ENCODE data around the gene LRRC75A. TPM values are rescaled to one million over a fixed set of nuclear protein-coding genes. Genes with fewer than 3 reads are reported as not detected.

LRRC75A gene
- total RNA-seq, 4 donors from 2014 or later, result 4.0 to 16.7 (median 7.8) TPM

DNA sequence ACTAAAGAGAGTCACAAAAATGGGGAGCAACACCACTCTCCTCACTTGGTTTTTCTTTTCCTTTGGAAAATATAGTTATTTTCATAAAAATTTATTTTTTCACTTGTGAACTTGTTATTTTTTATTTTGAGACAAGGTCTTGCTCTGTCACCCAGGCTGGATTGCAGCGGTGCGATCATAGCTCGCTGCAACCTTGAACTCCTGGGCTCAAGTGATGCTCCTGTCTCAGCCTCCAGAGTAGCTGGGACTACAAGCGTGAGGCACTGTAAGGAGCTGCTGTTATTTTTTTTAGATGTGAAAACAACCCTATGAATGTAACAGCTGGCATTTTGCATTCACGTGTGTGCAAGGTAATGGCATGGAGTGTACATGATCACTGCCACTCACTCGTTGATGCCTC, 24.9 kb downstream of the LRRC75A start:
- Histone ChIP-seq H3K4me1 (peaks cover 19 to 33% of the 10 kb centered on the region in 2 donors), H3K9me3 (no peaks in the 10 kb centered on the region), H3K36me3 (no peaks in the 10 kb centered on the region), H3K27ac (no peak overlapping the region), H3K4me3 (replicated peaks in 1 of 3) (no peak overlapping the region), H3K27me3 (no peaks in the 10 kb centered on the region)
- intact Hi-C loops (cut with DNase I), result no loop called here
- TF ChIP-seq, protein P1, sequence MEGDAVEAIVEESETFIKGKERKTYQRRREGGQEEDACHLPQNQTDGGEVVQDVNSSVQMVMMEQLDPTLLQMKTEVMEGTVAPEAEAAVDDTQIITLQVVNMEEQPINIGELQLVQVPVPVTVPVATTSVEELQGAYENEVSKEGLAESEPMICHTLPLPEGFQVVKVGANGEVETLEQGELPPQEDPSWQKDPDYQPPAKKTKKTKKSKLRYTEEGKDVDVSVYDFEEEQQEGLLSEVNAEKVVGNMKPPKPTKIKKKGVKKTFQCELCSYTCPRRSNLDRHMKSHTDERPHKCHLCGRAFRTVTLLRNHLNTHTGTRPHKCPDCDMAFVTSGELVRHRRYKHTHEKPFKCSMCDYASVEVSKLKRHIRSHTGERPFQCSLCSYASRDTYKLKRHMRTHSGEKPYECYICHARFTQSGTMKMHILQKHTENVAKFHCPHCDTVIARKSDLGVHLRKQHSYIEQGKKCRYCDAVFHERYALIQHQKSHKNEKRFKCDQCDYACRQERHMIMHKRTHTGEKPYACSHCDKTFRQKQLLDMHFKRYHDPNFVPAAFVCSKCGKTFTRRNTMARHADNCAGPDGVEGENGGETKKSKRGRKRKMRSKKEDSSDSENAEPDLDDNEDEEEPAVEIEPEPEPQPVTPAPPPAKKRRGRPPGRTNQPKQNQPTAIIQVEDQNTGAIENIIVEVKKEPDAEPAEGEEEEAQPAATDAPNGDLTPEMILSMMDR (IDR thresholded peaks at IDR 0.05), result no peak
- WGBS, 2 donors, result 88 to 97% methylated on average over 6 of the region's 6 CpGs
- no peak for DNase-seq

DNA sequence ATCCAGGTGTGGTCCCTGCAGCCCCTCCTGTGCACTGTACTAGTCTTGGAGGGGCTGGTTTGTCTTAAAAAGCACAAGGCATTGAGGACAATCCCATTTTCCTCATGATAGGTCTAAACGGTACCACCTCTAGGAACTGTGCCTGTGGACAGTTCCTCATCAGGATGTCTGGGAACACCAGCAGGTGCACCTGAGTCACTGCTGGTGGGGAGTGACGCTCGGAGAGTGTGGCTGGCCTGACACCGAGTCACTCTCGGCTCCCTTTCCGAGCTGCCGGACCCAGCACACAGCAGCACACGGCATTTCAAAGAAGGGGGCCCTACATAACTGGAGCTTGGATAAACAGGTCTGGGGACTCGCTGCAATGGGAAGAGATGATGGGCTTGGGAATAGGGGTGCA, 25.6 kb downstream of the LRRC75A start:
- Histone ChIP-seq H3K4me3 (replicated peaks in 1 of 3) (no peak overlapping the region), H3K9me3 (no peaks in the 10 kb centered on the region), H3K27ac (no peak overlapping the region), H3K36me3 (no peaks in the 10 kb centered on the region), H3K4me1 (peaks cover 19 to 33% of the 10 kb centered on the region in 2 donors), H3K27me3 (no peaks in the 10 kb centered on the region)
- TF ChIP-seq, protein P1 (IDR thresholded peaks at IDR 0.05), result no peak
- TF ChIP-seq POLR2A (IDR thresholded peaks at IDR 0.05), result no peak
- no peak for DNase-seq
- intact Hi-C loops (cut with DNase I), result no loop called here
- 84 to 90% methylated on average over 9 of the region's 9 CpGs for WGBS, 2 donors

DNA sequence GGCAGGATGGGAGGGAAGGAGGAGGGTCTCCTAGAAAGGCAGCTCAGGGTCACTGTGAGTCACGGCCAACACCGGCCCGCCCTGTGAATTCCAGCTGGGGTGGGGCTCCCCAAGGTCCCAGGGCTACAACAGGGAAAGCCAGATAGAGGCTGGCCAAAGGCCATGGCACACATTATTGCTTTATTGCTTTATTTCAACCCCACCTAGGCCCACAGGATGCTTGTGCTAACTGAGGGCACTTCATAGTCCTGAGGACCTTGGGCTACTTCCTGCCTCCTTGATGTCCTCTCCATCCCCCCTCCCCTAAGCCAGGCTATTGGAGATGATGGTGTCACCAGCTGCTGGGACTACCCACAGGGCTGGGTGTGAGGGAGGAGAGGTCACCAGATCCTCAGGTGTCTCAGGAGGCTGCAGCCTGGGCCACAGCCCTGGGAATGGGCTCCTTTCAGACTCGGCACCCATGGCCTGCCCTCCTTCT, 26.1 kb downstream of the LRRC75A start:
- Histone ChIP-seq H3K36me3 (no peaks in the 10 kb centered on the region), H3K27me3 (no peaks in the 10 kb centered on the region), H3K27ac (no peak overlapping the region), H3K4me3 (replicated peaks in 1 of 3) (no peak overlapping the region), H3K9me3 (no peaks in the 10 kb centered on the region), H3K4me1 (peaks cover 19 to 33% of the 10 kb centered on the region in 2 donors)
- intact Hi-C loops (cut with DNase I), result no loop called here
- WGBS, 2 donors, result 72 to 75% methylated on average over 4 of the region's 4 CpGs
- TF ChIP-seq, protein P1 (IDR thresholded peaks at IDR 0.05), result no peak
- TF ChIP-seq POLR2A (IDR thresholded peaks at IDR 0.05), result no peak
- DNase-seq, result no peak

DNA sequence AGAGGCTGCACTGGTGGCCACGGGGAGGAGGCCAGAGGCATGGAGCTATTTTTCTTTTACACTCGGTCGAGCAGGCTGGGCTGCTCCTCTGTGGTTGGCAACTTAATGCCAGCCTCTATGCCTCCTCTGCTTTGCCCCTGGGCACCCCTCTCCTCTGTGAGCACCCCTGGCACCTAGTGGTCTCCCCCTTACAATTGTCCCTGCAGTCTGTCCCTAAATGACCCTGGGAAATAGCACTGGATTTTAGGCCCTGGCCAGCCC, 27.0 kb downstream of the LRRC75A start:
- Histone ChIP-seq H3K4me3 (replicated peaks in 1 of 3) (no peak overlapping the region), H3K4me1 (peaks cover 19 to 29% of the 10 kb centered on the region in 2 donors), H3K36me3 (no peaks in the 10 kb centered on the region), H3K27ac (peak overlapping the region; percentile 66 to 76 (median 66)), H3K27me3 (no peaks in the 10 kb centered on the region), H3K9me3 (no peaks in the 10 kb centered on the region)
- no peak for TF ChIP-seq POLR2A (IDR thresholded peaks at IDR 0.05)
- TF ChIP-seq, protein P1 (IDR thresholded peaks at IDR 0.05), result no peak
- intact Hi-C loops (cut with DNase I), result no loop called here
- WGBS, 2 donors, result 48 to 68% methylated on average over 3 of the region's 3 CpGs
- no peak for DNase-seq

DNA sequence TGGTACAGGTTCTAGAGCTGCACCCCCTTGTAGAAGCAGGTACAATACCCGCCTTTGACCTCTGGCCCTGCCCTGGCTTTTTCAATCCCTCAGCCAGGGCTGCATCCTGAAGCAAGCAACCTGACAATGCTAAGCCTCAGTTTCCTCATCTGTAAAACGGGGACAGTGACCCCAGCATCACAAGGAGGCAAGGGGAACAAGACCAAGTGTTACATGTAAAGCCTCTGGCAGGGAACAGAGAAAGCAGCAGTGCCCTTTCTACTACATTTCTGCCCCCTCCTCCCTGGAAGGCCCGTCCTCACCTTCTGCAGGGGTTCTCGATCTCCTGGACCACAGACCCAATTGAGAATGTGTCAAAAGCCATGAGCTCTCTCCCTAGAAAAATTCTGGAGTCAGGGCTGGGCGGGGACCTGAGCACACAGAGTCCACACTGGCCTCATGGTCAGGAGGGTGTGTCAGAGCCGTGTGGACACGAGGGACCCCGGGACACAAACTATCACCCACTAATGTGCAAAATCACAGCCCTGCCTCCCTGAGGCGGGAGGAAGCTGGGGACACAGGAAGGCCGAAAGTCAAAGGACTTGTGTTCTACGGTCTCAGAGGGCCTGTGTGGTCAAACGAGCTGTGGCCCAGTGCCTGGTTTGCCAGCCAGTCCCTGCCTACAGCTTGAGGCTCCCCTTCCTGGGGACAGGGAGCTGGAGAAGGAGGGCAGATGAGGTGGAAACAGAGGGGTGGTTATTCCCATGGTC, 27.5 kb downstream of the LRRC75A start:
- H3K27ac ChIP-seq, result peak overlapping the region; percentile 66 to 76 (median 66)
- DNase-seq, result no peak
- H3K9me3 ChIP-seq, result no peaks in the 10 kb centered on the region
- no peaks in the 10 kb centered on the region for H3K27me3 ChIP-seq
- WGBS, 2 donors, result 68 to 74% methylated on average over 9 to 12 of the region's 12 CpGs
- intact Hi-C loops (cut with DNase I), result no loop called here
- no peak overlapping the region for H3K4me3 ChIP-seq (replicated peaks in 1 of 3)
- peaks cover 19 to 29% of the 10 kb centered on the region in 2 donors for H3K4me1 ChIP-seq
- H3K36me3 ChIP-seq, result no peaks in the 10 kb centered on the region
- TF ChIP-seq POLR2A (IDR thresholded peaks at IDR 0.05), result no peak
- TF ChIP-seq, protein P1 (IDR thresholded peaks at IDR 0.05), result no peak

Measured in thyroid gland (tissue), 4 donors.